ENCODE results near the gene FBLN2.

DNA sequence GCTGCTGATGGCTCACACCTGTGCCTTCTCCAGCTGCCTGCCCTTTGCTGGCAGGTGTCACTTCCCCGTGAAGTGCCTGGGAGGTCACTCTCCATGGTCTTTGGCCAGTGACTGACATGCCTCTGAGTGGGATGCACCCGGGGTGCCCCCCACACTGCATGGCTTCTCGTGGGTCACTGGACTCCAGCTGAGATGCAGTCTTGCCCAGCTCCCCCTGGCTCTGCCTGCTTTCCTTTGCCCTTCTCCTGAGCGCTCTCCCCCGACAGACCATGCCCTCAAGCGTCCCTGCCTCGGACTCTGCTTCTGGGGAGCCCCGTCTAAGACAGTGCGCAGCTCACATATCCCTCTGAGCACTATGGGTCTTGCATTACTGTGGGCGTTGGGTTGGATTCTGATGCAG, 14.4 kb downstream of the FBLN2 start:
- TF ChIP-seq, protein P1, sequence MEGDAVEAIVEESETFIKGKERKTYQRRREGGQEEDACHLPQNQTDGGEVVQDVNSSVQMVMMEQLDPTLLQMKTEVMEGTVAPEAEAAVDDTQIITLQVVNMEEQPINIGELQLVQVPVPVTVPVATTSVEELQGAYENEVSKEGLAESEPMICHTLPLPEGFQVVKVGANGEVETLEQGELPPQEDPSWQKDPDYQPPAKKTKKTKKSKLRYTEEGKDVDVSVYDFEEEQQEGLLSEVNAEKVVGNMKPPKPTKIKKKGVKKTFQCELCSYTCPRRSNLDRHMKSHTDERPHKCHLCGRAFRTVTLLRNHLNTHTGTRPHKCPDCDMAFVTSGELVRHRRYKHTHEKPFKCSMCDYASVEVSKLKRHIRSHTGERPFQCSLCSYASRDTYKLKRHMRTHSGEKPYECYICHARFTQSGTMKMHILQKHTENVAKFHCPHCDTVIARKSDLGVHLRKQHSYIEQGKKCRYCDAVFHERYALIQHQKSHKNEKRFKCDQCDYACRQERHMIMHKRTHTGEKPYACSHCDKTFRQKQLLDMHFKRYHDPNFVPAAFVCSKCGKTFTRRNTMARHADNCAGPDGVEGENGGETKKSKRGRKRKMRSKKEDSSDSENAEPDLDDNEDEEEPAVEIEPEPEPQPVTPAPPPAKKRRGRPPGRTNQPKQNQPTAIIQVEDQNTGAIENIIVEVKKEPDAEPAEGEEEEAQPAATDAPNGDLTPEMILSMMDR (IDR thresholded peaks at IDR 0.05): no peak
- TF ChIP-seq POLR2AphosphoS5 (IDR thresholded peaks at IDR 0.05) (no peak), POLR2A (IDR thresholded peaks at IDR 0.05) (no peak), EP300 (IDR thresholded peaks at IDR 0.05) (no peak)
